IMR-90 (cell line): ENCODE measurements around the gene KIF6. TPM values are rescaled to one million over a fixed set of nuclear protein-coding genes. Genes with fewer than 3 reads are reported as not detected.

Experiments
- ATAC-seq: fragments of 200-7000 bp; cut with Tn5 transposase; 2 replicates; pipeline ENCODE4 v1.9.1; 2020; ENCODE audit warnings: low read depth, mild to moderate bottlenecking, moderate library complexity
- BruUV-seq: library from RNA; stranded (reverse); fragments of 400-500 nt; replicated peaks from 2 replicates; lab custom pipeline; 2021; lab: Mats Ljungman, UMichigan
- CTCF ChIA-PET: fragments of 300-600 bp; formaldehyde crosslinking; extraction: SDS; loops from one replicate; lab custom pipeline; 2021; ENCODE audit warnings: antibody characterized with exemption; lab: Yijun Ruan, JAX
- POLR2A ChIA-PET: fragments of 300-600 bp; sonication (Branson Sonifier 250); formaldehyde crosslinking; loops from one replicate; lab custom pipeline; 2022; ENCODE audit warnings: antibody characterized with exemption; ENCODE audit not compliant: unreplicated experiment; lab: Charles Lee
- DNase-seq: peaks from one replicate; pipeline ENCODE4 v3.0.0; 2013
- H2AFZ ChIP-seq: replicated peaks from 2 replicates; pipeline ENCODE3; 2013; ENCODE audit warnings: low read length, mild to moderate bottlenecking; ENCODE audit not compliant: poor library complexity
- H2AK5ac ChIP-seq: 2 replicates; pipeline ENCODE4 v1.6.1; 2013; ENCODE audit warnings: low read depth, low read length, inconsistent platforms
- H2AK9ac ChIP-seq: replicated peaks from 2 replicates; pipeline ENCODE3; 2013; ENCODE audit warnings: mild to moderate bottlenecking, low read depth, low read length, moderate library complexity; ENCODE audit not compliant: poor library complexity
- H2BK120ac ChIP-seq: 2 replicates; pipeline ENCODE4 v1.6.1; 2013; ENCODE audit warnings: low read depth, low read length, inconsistent platforms
- H2BK15ac ChIP-seq: 3 replicates; pipeline ENCODE4 v1.6.1; 2013; ENCODE audit warnings: low read depth, low read length, inconsistent platforms
- H2BK20ac ChIP-seq: 2 replicates; pipeline ENCODE4 v1.6.1; 2013; ENCODE audit warnings: low read depth, mild to moderate bottlenecking, inconsistent platforms, low read length, moderate library complexity
- H2BK5ac ChIP-seq: 2 replicates; pipeline ENCODE4 v1.6.1; 2013; ENCODE audit warnings: mild to moderate bottlenecking, low read depth, low read length, inconsistent platforms; ENCODE audit not compliant: poor library complexity, severe bottlenecking
- H3K14ac ChIP-seq: replicated peaks from 2 replicates; pipeline ENCODE4 v1.6.1; 2013; ENCODE audit warnings: low read depth, low read length, inconsistent platforms
- H3K18ac ChIP-seq: 2 replicates; pipeline ENCODE4 v1.6.1; 2013; ENCODE audit warnings: low read depth, low read length, control low read depth
- H3K23ac ChIP-seq: 2 replicates; pipeline ENCODE4 v1.6.1; 2013; ENCODE audit warnings: low read depth, low read length, inconsistent platforms
- H3K27ac ChIP-seq: 2 replicates; pipeline ENCODE4 v1.5.1; 2013; ENCODE audit warnings: mild to moderate bottlenecking, control low read depth, low read length; ENCODE audit not compliant: insufficient read depth
- H3K27me3 ChIP-seq: 2 replicates; pipeline ENCODE4 v1.6.1; 2013; ENCODE audit warnings: low read length; ENCODE audit not compliant: control insufficient read depth, insufficient read depth
- H3K36me3 ChIP-seq: 2 replicates; pipeline ENCODE4 v1.6.1; 2013; ENCODE audit warnings: low read length, mixed read lengths; ENCODE audit not compliant: control insufficient read depth, insufficient read depth
- H3K4ac ChIP-seq: 2 replicates; pipeline ENCODE4 v1.6.1; 2013; ENCODE audit warnings: low read depth, low read length, inconsistent platforms
- H3K4me1 ChIP-seq: 2 replicates; pipeline ENCODE4 v1.6.1; 2013; ENCODE audit warnings: low read length, mixed read lengths; ENCODE audit not compliant: control insufficient read depth, insufficient read depth
- H3K4me2 ChIP-seq: 2 replicates; pipeline ENCODE4 v1.6.1; 2013; ENCODE audit warnings: low read depth, mild to moderate bottlenecking, control low read depth, low read length, moderate library complexity
- H3K4me3 ChIP-seq: 2 replicates; pipeline ENCODE4 v1.5.1; 2013; ENCODE audit warnings: low read depth, mild to moderate bottlenecking, control low read depth, low read length, moderate library complexity; ENCODE audit not compliant: insufficient read depth
- H3K56ac ChIP-seq: 2 replicates; pipeline ENCODE4 v1.6.1; 2013; ENCODE audit warnings: low read length, inconsistent platforms; ENCODE audit not compliant: insufficient read depth; ENCODE audit errors: extremely low read depth
- H3K79me1 ChIP-seq, 2 experiments: 2 replicates each; pipeline ENCODE4 v1.6.1; 2013; ENCODE audit warnings: low read length in 2 of 2, inconsistent platforms in 1 of 2, low read depth in 1 of 2
- H3K9ac ChIP-seq: 2 replicates; pipeline ENCODE4 v1.6.1; 2013; ENCODE audit warnings: low read depth, low read length, control low read depth
- H3K9me1 ChIP-seq: 2 replicates; pipeline ENCODE4 v1.6.1; 2013; ENCODE audit warnings: low read length, inconsistent platforms; ENCODE audit not compliant: insufficient read depth
- H3K9me3 ChIP-seq: 2 replicates; pipeline ENCODE4 v1.6.1; 2013; ENCODE audit warnings: low read length; ENCODE audit not compliant: control insufficient read depth, insufficient read depth
- H4K20me1 ChIP-seq: 2 replicates; pipeline ENCODE4 v1.6.1; 2013; ENCODE audit warnings: low read length, inconsistent platforms; ENCODE audit not compliant: insufficient read depth
- H4K5ac ChIP-seq: 2 replicates; pipeline ENCODE4 v1.6.1; 2013; ENCODE audit warnings: mild to moderate bottlenecking, low read depth, low read length, control low read depth
- H4K8ac ChIP-seq, 2 experiments: 2 replicates each; pipeline ENCODE4 v1.6.1; 2013; ENCODE audit warnings: low read depth in 2 of 2, low read length in 2 of 2, control low read depth in 1 of 2, inconsistent platforms in 1 of 2
- H4K91ac ChIP-seq: 2 replicates; pipeline ENCODE4 v1.6.1; 2013; ENCODE audit warnings: low read depth, low read length, inconsistent platforms; ENCODE audit not compliant: insufficient read depth
- BHLHE40 ChIP-seq: fragments of 150-350 bp; IDR thresholded peaks from 2 replicates; pipeline ENCODE4 v1.6.1; 2016; ENCODE audit warnings: mild to moderate bottlenecking, low read depth, low read length
- CEBPB ChIP-seq: IDR thresholded peaks from 2 replicates; pipeline ENCODE4 v1.6.1; 2012; ENCODE audit warnings: low read depth, low read length, improper control_type of control experiment
- CHD1 ChIP-seq: IDR thresholded peaks from 2 replicates; pipeline ENCODE4 v1.6.1; 2012; ENCODE audit warnings: low read depth, low read length, improper control_type of control experiment
- FOS ChIP-seq: fragments of 150-350 bp; IDR thresholded peaks from 2 replicates; pipeline ENCODE4 v1.6.1; 2016; ENCODE audit warnings: low read depth, low read length
- MAFK ChIP-seq: IDR thresholded peaks from 2 replicates; pipeline ENCODE4 v1.6.1; 2012; ENCODE audit warnings: low read depth, low read length, improper control_type of control experiment
- MAZ ChIP-seq: IDR thresholded peaks from 2 replicates; pipeline ENCODE4 v1.6.1; 2012; ENCODE audit warnings: low read depth, mild to moderate bottlenecking, low read length, improper control_type of control experiment, moderate library complexity, borderline replicate concordance
- MXI1 ChIP-seq: IDR thresholded peaks from 2 replicates; pipeline ENCODE4 v1.6.1; 2012; ENCODE audit warnings: low read depth, mild to moderate bottlenecking, low read length, moderate library complexity, borderline replicate concordance
- NFE2L2 ChIP-seq: fragments of 150-350 bp; IDR thresholded peaks from 2 replicates; pipeline ENCODE4 v1.6.1; 2016; ENCODE audit warnings: low read depth, mild to moderate bottlenecking, low read length
- POLR2A ChIP-seq: IDR thresholded peaks from 2 replicates; pipeline ENCODE4 v1.6.1; 2012; ENCODE audit warnings: mild to moderate bottlenecking, low read depth, low read length
- RAD21 ChIP-seq: IDR thresholded peaks from 2 replicates; pipeline ENCODE4 v1.6.1; 2012; ENCODE audit warnings: low read length, improper control_type of control experiment
- RCOR1 ChIP-seq: IDR thresholded peaks from 2 replicates; pipeline ENCODE4 v1.6.1; 2012; ENCODE audit warnings: mild to moderate bottlenecking, low read length, improper control_type of control experiment; ENCODE audit not compliant: insufficient replicate concordance
- RFX5 ChIP-seq: IDR thresholded peaks from 2 replicates; pipeline ENCODE4 v1.8.0; 2012; ENCODE audit warnings: low read depth, mild to moderate bottlenecking, low read length, moderate library complexity
- SMC3 ChIP-seq: fragments of 150-350 bp; IDR thresholded peaks from 2 replicates; pipeline ENCODE4 v1.6.1; 2016; ENCODE audit warnings: low read depth, mild to moderate bottlenecking, antibody characterized with exemption, low read length, moderate library complexity
- WGBS, 2 experiments: methylation state at CpG; one replicate each; pipeline versions ENCODE4 v1.1.5 to v1.1.7; 2013; ENCODE audit warnings: missing lambda C conversion rate in 2 of 2; ENCODE audit not compliant: insufficient read length in 1 of 2; ENCODE audit errors: extremely low coverage in 2 of 2; 5-methylcytosine and 5-hydroxymethylcytosine counted together
- dilution Hi-C: fragments of 300-500 bp; cut with HindIII; formaldehyde crosslinking; loops from one replicate; pipeline ENCODE4 v1.14.3; 2018; ENCODE audit warnings: low sequenced_read_pairs; ENCODE audit not compliant: unreplicated experiment
- in situ Hi-C: fragments of 300-500 bp; cut with MboI; formaldehyde crosslinking; loops from 3 replicates; pipeline ENCODE4 v1.14.3; 2019; ENCODE audit warnings: low sequenced_read_pairs, inconsistent platforms, mixed read lengths
- intact Hi-C: fragments of 100-400 bp; cut with micrococcal nuclease; formaldehyde crosslinking; loops from 2 replicates; pipeline ENCODE4 v1.10.0; 2022
- polyA plus RNA-seq, 3 experiments: library from polyadenylated mRNA; depleted of rRNA; stranded (reverse); fragments of >200 nt; gene quantifications; 2 replicates each; pipeline ENCODE4 v1.2.3, GENCODE V29; 2012; ENCODE audit warnings: low replicate concordance in 1 of 3
- total RNA-seq: library from RNA; depleted of rRNA; stranded (reverse); fragments of >200 nt; gene quantifications from 2 replicates; pipeline ENCODE4 v1.2.3, GENCODE V29; 2012
- TF ChIP-seq, protein P1 (sequence below): fragments of 150-350 bp; IDR thresholded peaks from 2 replicates; pipeline ENCODE4 v1.6.1; 2016; ENCODE audit warnings: low read depth, mild to moderate bottlenecking, low read length, moderate library complexity, borderline replicate concordance
- TF ChIP-seq, protein P2 (sequence below): conservative IDR thresholded peaks from 2 replicates; pipeline ENCODE4 v1.5.1; 2012; ENCODE audit warnings: mild to moderate bottlenecking, low read depth, low read length, improper control_type of control experiment
- TF ChIP-seq, protein P3 (sequence below): fragments of 150-350 bp; IDR thresholded peaks from 2 replicates; pipeline ENCODE4 v1.6.1; 2017; ENCODE audit warnings: mild to moderate bottlenecking, antibody characterized with exemption, low read length, low read depth

Gene KIF6
- total and polyA plus RNA-seq, 2 of the 4 experiments (the other 2 are of a cell fraction), result under 0.01 to 0.10 TPM

DNA sequence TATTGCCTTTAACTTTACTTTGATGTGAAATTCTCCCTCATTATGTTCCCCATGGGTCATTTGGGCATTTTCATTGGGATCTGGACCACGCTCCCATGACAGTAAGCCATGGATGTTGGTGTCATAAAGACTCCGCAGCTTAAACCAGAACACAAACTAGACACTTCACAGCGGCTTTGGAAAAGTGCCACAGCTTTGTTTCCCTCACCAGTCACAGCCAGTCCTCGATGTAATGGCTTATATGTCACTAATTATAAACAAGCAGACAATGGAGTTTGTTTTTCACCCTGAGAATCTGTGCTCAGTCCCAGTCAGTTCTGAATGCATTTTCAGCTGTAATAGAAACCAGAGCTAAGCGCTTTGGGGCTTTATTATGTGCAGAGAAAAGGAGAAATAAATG is 43.8 kb upstream of the KIF6 start:
- Histone ChIP-seq H3K4me2 (no peak overlapping the region), H3K4me3 (no peak overlapping the region), H4K91ac (no peak overlapping the region), H3K18ac (no peak overlapping the region), H3K9me1 (no peaks in the 10 kb centered on the region), H4K8ac (no peak overlapping the region), H3K27ac (no peak overlapping the region), H4K20me1 (no peaks in the 10 kb centered on the region), H3K9me3 (no peaks in the 10 kb centered on the region; the same call in 1 of the 2 replicates), H2BK15ac (no peak overlapping the region), H2BK5ac (no peak overlapping the region), H3K9ac (no peak overlapping the region), H3K79me1 (no peaks in the 10 kb centered on the region), H3K14ac (no peak overlapping the region), H2AK9ac (no peak overlapping the region), H3K4me1 (peaks cover 4% of the 10 kb centered on the region), H2AK5ac (no peak overlapping the region), H3K27me3 (peaks cover 18% of the 10 kb centered on the region), H3K36me3 (no peaks in the 10 kb centered on the region), H2BK20ac (no peak overlapping the region), H3K56ac (no peak overlapping the region), H3K23ac (no peak overlapping the region), H3K4ac (no peak overlapping the region), H2BK120ac (no peak overlapping the region), H2AFZ (no peak overlapping the region), H4K5ac (no peak overlapping the region)
- WGBS, 2 experiments, result 0% methylated on average over 1 of the region's 5 CpGs; no CpG with 5 or more reads in 1 of the 2 experiments
- no peak for TF ChIP-seq RAD21
- no peak for TF ChIP-seq BHLHE40
- TF ChIP-seq RFX5, result no peak
- TF ChIP-seq CHD1, result no peak
- TF ChIP-seq MAFK, result no peak
- TF ChIP-seq, protein P1, sequence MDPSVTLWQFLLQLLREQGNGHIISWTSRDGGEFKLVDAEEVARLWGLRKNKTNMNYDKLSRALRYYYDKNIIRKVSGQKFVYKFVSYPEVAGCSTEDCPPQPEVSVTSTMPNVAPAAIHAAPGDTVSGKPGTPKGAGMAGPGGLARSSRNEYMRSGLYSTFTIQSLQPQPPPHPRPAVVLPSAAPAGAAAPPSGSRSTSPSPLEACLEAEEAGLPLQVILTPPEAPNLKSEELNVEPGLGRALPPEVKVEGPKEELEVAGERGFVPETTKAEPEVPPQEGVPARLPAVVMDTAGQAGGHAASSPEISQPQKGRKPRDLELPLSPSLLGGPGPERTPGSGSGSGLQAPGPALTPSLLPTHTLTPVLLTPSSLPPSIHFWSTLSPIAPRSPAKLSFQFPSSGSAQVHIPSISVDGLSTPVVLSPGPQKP, result no peak
- TF ChIP-seq RCOR1, result no peak
- no peak for TF ChIP-seq MXI1
- TF ChIP-seq, protein P2, sequence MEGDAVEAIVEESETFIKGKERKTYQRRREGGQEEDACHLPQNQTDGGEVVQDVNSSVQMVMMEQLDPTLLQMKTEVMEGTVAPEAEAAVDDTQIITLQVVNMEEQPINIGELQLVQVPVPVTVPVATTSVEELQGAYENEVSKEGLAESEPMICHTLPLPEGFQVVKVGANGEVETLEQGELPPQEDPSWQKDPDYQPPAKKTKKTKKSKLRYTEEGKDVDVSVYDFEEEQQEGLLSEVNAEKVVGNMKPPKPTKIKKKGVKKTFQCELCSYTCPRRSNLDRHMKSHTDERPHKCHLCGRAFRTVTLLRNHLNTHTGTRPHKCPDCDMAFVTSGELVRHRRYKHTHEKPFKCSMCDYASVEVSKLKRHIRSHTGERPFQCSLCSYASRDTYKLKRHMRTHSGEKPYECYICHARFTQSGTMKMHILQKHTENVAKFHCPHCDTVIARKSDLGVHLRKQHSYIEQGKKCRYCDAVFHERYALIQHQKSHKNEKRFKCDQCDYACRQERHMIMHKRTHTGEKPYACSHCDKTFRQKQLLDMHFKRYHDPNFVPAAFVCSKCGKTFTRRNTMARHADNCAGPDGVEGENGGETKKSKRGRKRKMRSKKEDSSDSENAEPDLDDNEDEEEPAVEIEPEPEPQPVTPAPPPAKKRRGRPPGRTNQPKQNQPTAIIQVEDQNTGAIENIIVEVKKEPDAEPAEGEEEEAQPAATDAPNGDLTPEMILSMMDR, result no peak
- TF ChIP-seq, protein P3, sequence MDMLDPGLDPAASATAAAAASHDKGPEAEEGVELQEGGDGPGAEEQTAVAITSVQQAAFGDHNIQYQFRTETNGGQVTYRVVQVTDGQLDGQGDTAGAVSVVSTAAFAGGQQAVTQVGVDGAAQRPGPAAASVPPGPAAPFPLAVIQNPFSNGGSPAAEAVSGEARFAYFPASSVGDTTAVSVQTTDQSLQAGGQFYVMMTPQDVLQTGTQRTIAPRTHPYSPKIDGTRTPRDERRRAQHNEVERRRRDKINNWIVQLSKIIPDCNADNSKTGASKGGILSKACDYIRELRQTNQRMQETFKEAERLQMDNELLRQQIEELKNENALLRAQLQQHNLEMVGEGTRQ, result no peak
- no peak for TF ChIP-seq POLR2A
- TF ChIP-seq SMC3, result no peak
- no peak for TF ChIP-seq NFE2L2
- no peak for TF ChIP-seq CEBPB
- no peak for TF ChIP-seq MAZ
- no peak for TF ChIP-seq FOS
- ChIA-PET CTCF (no interaction called here), POLR2A (no interaction called here)
- DNase-seq (no peak), ATAC-seq (no peak)
- BruUV-seq, result no TSS peak
- in situ Hi-C loops, result no loop called here
- intact Hi-C loops, result no loop called here
- dilution Hi-C loops, result no loop called here
